Small intestine (tissue), 7 donors: Measurements from ENCODE around the gene ERGIC3. TPM values are rescaled to one million over a fixed set of nuclear protein-coding genes. Genes with fewer than 3 reads are reported as not detected.
"Not testable (repeated sequence)": the region's sequence is repeated elsewhere in the genome, so short reads cannot be mapped to it uniquely, and the experiment has no call there.

ENCODE experiments used
- DNase-seq, 2 donors: peaks; one replicate each; pipeline versions ENCODE4 v3.0.0 to v3.0.0-alpha.2; 2013
- FAIRE-seq: peaks from 2 replicates; lab custom pipeline; 2012; peaks lifted over from hg19 to GRCh38; lab: Jason Lieb, UNC
- H3K27ac ChIP-seq, 3 donors: one replicate each; pipeline ENCODE4 v1.5.1; 2013; ENCODE audit warnings: low read length in 2 of 3, mild to moderate bottlenecking in 2 of 3, control low read depth in 1 of 3, inconsistent platforms in 1 of 3, low read depth in 1 of 3, moderate library complexity in 1 of 3
- H3K27me3 ChIP-seq, 3 donors: one replicate each; pipeline ENCODE4 v1.6.1; 2013; ENCODE audit warnings: low read length in 3 of 3, inconsistent platforms in 1 of 3; ENCODE audit not compliant: control insufficient read depth in 3 of 3, insufficient read depth in 3 of 3
- H3K36me3 ChIP-seq, 3 donors: one replicate each; pipeline ENCODE4 v1.6.1; 2013; ENCODE audit warnings: low read length in 3 of 3, inconsistent platforms in 1 of 3, low read depth in 1 of 3, mild to moderate bottlenecking in 1 of 3, moderate library complexity in 1 of 3; ENCODE audit not compliant: control insufficient read depth in 3 of 3, insufficient read depth in 2 of 3
- H3K4me1 ChIP-seq, 3 donors: one replicate each; pipeline ENCODE4 v1.6.1; 2013; ENCODE audit warnings: low read length in 2 of 3, inconsistent platforms in 1 of 3, low read depth in 1 of 3, mild to moderate bottlenecking in 1 of 3, moderate library complexity in 1 of 3; ENCODE audit not compliant: control insufficient read depth in 3 of 3, insufficient read depth in 2 of 3
- H3K4me3 ChIP-seq, 3 donors: one replicate each; pipeline ENCODE4 v1.5.1; 2013; ENCODE audit warnings: low read length in 3 of 3, control low read depth in 1 of 3, inconsistent platforms in 1 of 3, low read depth in 1 of 3, mild to moderate bottlenecking in 1 of 3, moderate library complexity in 1 of 3
- H3K9me3 ChIP-seq, 2 donors: one replicate each; pipeline ENCODE4 v1.6.1; 2013; ENCODE audit warnings: low read depth in 1 of 2, low read length in 1 of 2; ENCODE audit not compliant: control insufficient read depth in 2 of 2, insufficient read depth in 1 of 2
- whole genome bisulfite sequencing, 3 donors: extraction: QIAGEN DNeasy Blood & Tissue Kit; methylation state at CpG; one replicate each; pipeline ENCODE4 v1.1.7; 2013; 5-methylcytosine and 5-hydroxymethylcytosine counted together
- polyA plus RNA-seq, 4 donors: library from polyadenylated mRNA; stranded (reverse) in 3 of 4; unstranded in 1 of 4; fragments of 200-250 nt in 3 of 4; fragments of 120-200 nt in 1 of 4; gene quantifications; one replicate each; pipeline versions ENCODE4 v1.2.1 to v1.2.3, GENCODE V29; 2013
- donor health status: healthy with polysubstance abuse.
- donor health status: control.
- donor health status: control.
- donor health status: Bipolar disorder and iron deficiency.
- donor health status: healthy.

The ERGIC3 gene
- polyA plus RNA-seq, 4 donors, result 198 to 270 (median 225) TPM

DNA sequence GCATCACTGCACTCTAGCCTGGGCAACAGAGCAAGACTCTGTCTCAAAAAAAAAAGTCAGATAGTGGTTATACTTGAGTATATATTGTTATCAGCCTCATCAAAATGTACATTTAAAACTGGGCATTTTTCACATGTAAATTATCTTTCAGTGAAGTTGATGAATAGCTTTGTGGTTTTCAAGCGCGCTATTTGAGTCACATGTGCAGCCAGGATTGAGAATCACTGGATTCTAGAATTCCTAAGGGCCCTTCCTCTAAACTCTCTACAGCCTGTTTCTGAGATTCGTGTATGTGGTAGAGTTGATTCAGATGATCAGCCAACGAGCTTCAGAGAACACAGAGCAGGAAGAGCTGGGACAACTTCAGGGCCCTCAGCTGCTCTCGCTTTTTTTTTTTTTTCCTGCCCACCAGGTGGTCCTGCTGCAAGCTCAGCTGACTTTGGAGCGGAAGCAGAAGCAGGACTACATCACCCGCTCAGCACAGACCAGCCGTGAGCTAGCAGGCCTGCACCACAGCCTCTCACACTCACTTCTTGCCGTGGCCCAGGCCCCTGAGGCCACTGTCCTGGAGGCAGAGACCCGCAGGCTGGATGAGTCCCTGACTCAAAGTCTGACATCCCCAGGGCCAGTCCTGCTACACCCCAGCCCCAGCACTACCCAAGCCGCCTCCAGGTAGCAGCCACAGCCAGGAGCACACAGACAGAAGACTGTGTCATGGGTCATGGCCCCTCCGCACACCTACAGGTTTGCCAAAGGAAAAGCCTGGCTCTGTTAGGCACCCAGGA, 30.7 kb upstream of the ERGIC3 start:
- 86 to 91% (median 91%) methylated on average over 11 to 12 of the region's 12 CpGs for WGBS, 3 donors
- Histone ChIP-seq H3K9me3 (no peaks in the 10 kb centered on the region), H3K36me3 (peaks cover 8 to 87% (median 12%) of the 10 kb centered on the region in 3 donors), H3K4me3 (no peak overlapping the region), H3K27me3 (no peaks in the 10 kb centered on the region), H3K4me1 (peaks cover 0 to 5% (median 0%) of the 10 kb centered on the region in 3 donors), H3K27ac (no peak overlapping the region)
- no peak for FAIRE-seq
- DNase-seq, result no peak

DNA sequence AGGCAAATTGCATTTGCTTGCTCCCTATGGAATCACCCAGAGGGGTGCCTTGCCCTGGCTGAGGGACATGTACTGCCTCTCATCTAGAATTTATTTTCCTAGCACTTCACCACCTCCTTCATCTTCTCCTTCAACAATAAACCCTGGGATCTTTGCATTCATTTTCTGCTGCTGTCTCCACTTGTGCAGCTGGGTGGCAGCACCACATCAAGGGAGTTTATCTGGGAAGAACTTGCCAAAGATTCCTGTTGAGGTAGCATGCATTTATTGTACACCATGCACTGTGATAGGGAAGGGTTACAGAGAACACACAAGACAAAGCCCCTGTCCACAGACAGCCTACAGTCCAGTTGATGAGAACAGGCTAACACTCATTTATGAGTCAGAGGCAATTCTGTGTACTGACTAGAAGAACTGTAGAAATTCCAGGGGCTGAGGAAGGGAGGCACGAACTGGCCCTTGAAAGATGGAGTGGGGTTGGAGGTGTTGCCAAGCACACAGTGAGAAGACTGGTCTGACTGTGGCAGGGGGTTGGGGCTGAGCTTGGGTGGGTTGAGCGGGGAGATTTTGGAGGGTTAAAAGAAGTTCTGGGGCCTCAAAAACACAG, 30.0 kb upstream of the ERGIC3 start:
- no peak overlapping the region for H3K4me3 ChIP-seq
- no peak overlapping the region for H3K27ac ChIP-seq
- H3K9me3 ChIP-seq, result no peaks in the 10 kb centered on the region
- FAIRE-seq (no peak), DNase-seq (peak; percentile 44 to 54)
- H3K36me3 ChIP-seq, result peaks cover 8 to 83% (median 12%) of the 10 kb centered on the region in 3 donors
- H3K4me1 ChIP-seq, result peaks cover 0 to 1% (median 0%) of the 10 kb centered on the region in 3 donors
- 93 to 97% (median 95%) methylated on average over 2 of the region's 2 CpGs for WGBS, 3 donors
- no peaks in the 10 kb centered on the region for H3K27me3 ChIP-seq

DNA sequence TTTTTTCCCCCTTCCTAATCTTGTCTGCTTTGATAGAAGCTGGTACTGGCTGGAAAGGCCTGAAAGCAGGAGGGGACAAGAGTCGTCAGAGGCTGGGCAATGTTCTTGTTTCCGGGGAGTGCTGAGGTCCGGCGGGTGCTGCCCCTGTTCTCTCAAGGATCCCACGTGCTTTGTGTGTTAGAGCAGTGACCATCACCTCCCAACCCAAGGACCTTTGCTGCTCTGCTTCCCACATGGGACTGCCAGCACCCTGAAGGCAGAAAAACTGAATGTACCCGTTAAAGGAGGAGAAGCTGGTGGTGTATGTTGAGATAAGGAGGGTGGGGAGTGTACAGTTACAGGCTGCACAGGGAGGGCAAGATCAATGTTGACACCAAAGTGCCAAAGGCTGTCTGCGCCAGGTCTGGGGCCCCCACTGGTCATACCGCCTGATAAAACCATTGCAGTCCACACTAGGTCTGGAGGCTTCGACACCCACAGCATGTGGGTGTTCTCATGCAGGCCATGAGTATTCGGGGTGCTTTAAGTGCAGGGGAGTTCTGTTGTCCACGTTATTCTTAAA, 27.4 kb upstream of the ERGIC3 start:
- H3K36me3 ChIP-seq, result peaks cover 7 to 58% (median 12%) of the 10 kb centered on the region in 3 donors
- DNase-seq (no peak), FAIRE-seq (no peak)
- H3K4me3 ChIP-seq, result no peak overlapping the region
- no peak overlapping the region for H3K27ac ChIP-seq
- WGBS, 3 donors, result 79 to 87% (median 80%) methylated on average over 11 of the region's 11 CpGs
- H3K4me1 ChIP-seq, result no peaks in the 10 kb centered on the region
- no peaks in the 10 kb centered on the region for H3K27me3 ChIP-seq
- H3K9me3 ChIP-seq, result no peaks in the 10 kb centered on the region

DNA sequence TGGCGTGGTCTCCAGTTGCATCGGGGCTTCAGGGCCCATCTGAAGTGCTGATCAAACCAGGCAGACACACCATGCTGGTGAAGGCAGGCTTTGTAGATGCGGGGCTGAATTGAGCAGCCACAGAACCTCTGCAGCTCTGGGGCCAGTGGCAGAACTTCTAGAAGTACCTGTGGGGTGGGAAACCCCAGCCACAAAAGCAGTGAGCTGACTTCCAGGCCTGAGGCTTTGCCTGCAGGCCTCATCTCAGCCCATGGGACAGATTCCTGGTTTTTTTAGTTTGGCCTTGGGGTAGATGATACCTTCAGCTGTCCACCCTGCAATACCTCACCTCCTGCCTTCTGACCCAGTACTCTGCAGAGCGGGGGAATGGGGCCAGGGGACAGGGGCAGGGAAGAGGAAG, 26.5 kb upstream of the ERGIC3 start:
- no peaks in the 10 kb centered on the region for H3K27me3 ChIP-seq
- no peak overlapping the region for H3K4me3 ChIP-seq
- H3K9me3 ChIP-seq, result no peaks in the 10 kb centered on the region
- peaks cover 4 to 49% (median 9%) of the 10 kb centered on the region in 3 donors for H3K36me3 ChIP-seq
- DNase-seq (no peak), FAIRE-seq (no peak)
- no peaks in the 10 kb centered on the region for H3K4me1 ChIP-seq
- H3K27ac ChIP-seq, result no peak overlapping the region
- 95 to 100% (median 96%) methylated on average over 4 of the region's 4 CpGs for WGBS, 3 donors

DNA sequence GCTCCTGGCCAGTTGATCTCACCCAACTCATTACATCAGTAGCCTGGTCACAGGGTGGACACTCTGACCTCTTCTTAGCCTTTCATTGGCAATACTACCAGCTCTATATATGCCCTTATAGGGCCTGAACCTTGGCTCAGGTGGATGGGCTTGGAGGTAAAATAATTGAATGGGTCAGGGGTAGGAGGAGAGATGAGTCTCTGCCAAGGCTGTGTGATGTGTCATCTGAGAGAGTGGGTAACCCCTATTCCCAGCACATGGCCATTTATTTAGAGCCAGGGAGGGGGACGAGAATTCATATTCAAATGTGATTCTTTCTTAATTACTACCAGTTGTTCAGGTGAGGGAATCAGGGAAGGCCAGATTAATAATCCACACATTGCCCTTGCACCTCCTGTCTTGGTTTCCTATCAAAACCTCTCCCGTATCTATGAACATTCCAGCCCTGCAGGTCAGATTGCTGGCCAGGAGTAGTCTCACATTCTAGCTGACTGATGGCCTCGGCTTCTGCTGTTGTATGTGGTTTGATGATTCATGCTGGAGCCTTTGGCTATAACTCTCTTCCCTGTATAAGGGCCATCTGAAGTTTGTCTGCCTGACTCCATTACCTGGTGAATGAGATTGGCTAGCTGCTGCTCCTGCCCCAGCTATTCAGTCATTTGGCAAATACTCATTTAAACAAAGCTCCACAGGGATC, 25.8 kb upstream of the ERGIC3 start:
- no peaks in the 10 kb centered on the region for H3K27me3 ChIP-seq
- H3K27ac ChIP-seq, result no peak overlapping the region
- H3K4me3 ChIP-seq, result no peak overlapping the region
- H3K36me3 ChIP-seq, result peaks cover 4 to 44% (median 8%) of the 10 kb centered on the region in 3 donors
- no peak for DNase-seq
- no peaks in the 10 kb centered on the region for H3K9me3 ChIP-seq
- WGBS, 3 donors, result 78 to 82% (median 80%) methylated on average over 3 of the region's 3 CpGs
- no peaks in the 10 kb centered on the region for H3K4me1 ChIP-seq
- FAIRE-seq, result no peak

DNA sequence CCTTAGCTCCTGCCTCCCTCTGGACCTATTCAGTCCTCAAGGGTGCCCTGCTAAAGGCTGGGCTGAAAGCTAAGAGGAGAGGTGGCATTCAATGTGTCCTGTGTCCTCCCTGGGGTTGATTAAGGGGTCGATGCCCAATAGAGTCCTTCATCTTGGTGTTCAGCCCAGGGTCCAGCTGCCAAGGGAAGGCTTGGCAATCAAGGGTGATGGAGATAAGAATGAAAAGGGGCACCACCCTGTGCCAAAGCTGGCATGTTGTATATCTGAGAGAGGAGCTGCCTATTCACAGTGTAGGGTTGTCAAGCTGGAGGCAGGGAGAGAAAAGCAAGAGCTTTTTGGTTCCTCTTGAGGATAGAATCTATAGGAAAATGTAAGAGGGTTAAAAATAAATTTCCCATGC, 24.8 kb upstream of the ERGIC3 start:
- no peaks in the 10 kb centered on the region for H3K27me3 ChIP-seq
- no peak overlapping the region for H3K27ac ChIP-seq
- no peak for DNase-seq
- no peak for FAIRE-seq
- 19 to 75% (median 53%) methylated on average over 1 of the region's 1 CpG for WGBS, 3 donors
- H3K9me3 ChIP-seq, result no peaks in the 10 kb centered on the region
- H3K36me3 ChIP-seq, result peaks cover 0 to 34% (median 8%) of the 10 kb centered on the region in 3 donors
- no peak overlapping the region for H3K4me3 ChIP-seq
- H3K4me1 ChIP-seq, result no peaks in the 10 kb centered on the region

DNA sequence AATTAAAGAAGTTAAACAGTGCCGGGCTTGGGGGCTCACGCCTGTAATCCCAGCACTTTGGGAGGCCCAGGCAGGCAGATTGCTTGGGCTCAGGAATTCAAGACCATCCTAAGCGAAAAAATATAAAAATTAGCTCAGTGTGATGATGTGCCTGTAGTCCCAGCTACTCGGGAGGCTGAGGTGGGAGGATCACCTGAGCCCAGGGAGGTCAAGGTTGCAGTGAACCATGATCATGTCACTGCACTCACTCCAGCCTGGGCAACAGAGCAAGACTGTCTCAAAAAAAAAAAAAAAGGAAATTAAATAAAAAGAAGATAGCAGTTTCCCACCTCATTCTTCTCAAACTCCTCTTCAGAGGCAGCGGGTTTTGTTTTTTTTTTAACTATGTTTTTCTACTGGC, 24.1 kb upstream of the ERGIC3 start:
- H3K4me3 ChIP-seq, DNase-seq, H3K27ac ChIP-seq, H3K4me1 ChIP-seq, H3K9me3 ChIP-seq, H3K27me3 ChIP-seq, FAIRE-seq: not testable (repeated sequence)
- H3K36me3 ChIP-seq, result peaks cover 0 to 27% (median 8%) of the 10 kb centered on the region in 3 donors
- WGBS, 3 donors, result 90 to 98% (median 96%) methylated on average over 5 of the region's 5 CpGs

DNA sequence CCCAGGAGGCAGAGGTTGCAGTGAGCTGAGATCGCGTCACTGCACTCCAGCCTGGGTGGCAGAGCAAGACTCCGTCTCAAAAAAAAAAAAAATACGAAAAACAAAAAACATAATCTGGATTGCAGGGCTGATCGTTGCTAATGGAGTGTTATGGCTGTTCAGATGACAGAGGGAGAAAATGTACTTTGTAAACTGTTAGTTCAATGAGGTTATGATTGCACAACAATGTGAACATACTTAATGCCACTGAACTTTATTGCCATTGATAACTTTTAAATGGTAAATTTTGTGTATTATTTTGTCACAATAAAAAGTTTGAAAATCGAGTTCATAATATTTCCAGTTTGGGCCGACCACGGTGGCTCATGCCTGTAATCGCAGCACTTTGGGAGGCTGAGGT, 22.9 kb upstream of the ERGIC3 start:
- DNase-seq (no peak), FAIRE-seq (no peak)
- Histone ChIP-seq H3K27ac (no peak overlapping the region), H3K4me1 (no peaks in the 10 kb centered on the region), H3K36me3 (peaks cover 0 to 16% (median under 1%) of the 10 kb centered on the region in 3 donors), H3K4me3 (no peak overlapping the region), H3K27me3 (no peaks in the 10 kb centered on the region), H3K9me3 (no peaks in the 10 kb centered on the region)
- 79 to 83% (median 82%) methylated on average over 9 of the region's 9 CpGs for WGBS, 3 donors
